NCI-H2196 (cell line): ENCODE results near the gene PHRF1.

Source experiments
- DNase-seq: peaks from one replicate; lab custom pipeline; 2025; ENCODE audit not compliant: unreplicated experiment; lab: John Stamatoyannopoulos, UW

The PHRF1 gene

GRCh38 chr11:614021-614622 lies 37.9 kb downstream of the PHRF1 start:
- DNase-seq = no peak

DNA sequence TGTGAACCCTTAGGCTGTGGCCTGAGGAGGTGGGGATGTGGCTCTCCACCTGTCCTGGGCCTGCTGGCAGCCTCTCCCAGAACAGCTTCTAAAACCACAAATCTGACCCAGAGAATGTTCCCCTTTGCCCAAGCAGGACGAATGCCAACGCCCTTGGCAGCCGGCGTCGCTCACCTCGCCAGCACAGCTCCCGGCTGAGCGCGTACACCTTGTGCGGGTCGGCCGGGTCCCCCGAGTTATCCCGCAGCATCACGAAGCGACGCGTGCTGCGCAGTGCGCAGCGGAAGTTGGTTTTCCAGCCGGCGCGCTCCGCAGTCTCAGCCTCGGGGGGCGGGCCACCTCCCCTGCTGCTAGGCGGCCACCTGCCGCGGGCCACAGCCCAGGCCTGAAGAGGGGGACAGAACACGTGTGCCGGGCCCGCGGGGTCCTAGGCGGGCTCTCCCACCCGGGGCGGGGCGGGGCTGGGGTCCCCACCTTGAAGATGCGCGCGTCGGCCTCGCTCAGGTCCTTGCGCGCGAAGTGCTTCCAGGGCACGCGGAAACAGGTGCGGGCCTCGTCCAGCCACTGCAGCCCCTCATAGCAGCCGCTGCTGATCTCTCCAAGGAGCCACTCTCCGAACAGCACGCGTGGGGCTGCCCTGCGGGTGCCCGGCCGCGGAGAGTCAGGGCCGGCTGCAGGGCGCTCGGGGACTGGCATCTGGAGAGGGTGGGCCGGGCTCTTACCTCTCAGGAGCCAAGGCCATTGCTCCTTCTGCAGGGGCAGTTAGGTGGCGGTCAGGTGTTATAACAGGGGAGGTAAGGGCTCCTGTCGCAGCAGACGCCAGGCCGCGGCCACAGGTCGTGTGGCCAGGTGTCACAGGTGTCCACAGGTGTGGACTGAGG lies 38.6 kb downstream of the PHRF1 start:
- DNase-seq = peak; percentile 20

GRCh38 chr11:615504-616319 lies 39.4 kb downstream of the PHRF1 start, which contains the start of gene IRF7:
Gene IRF7 (minus strand): TSS chr11:615950. CDS start chr11:615364, 586 bp downstream.
- DNase-seq = peak; percentile 94

- DNase-seq = no peak
Observed at GRCh38 chr11:616320-617198, 40.3 kb downstream of the PHRF1 start.

DNA sequence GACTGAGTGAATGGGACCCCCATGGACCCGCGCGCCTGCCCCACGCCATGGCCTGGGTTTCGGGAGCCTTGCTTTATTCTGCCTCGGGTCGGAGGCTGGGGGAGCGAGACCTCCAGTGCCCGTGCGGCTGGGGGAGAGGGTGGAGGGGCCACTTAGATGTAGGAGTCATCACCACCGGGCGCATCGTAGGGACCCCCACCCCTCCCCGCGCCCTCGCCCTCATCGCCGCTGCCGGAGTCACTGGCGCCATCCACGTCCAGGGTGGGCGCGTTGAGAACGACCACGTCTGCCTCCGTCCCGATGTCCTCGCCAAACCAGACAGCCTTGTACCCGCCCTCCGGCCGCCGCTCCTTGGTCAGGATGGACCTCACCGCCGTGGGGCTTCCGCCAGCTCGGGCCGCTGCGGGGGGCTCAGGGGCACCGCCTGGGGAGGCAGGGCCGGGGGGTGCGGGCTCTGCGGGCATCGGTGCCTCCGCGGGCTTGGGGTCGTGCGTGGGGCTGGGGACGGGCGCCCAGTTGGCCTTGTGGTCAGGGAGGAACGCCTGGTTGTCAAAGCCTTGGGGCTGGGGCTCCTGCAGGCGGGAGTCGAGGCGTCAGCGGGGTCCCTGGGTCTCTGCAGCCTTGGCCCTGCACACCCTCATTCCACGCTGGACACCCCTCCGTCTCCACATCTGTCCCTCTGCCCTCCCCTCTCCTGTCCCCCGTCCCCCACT lies 41.1 kb downstream of the PHRF1 start:
- DNase-seq = no peak

DNA sequence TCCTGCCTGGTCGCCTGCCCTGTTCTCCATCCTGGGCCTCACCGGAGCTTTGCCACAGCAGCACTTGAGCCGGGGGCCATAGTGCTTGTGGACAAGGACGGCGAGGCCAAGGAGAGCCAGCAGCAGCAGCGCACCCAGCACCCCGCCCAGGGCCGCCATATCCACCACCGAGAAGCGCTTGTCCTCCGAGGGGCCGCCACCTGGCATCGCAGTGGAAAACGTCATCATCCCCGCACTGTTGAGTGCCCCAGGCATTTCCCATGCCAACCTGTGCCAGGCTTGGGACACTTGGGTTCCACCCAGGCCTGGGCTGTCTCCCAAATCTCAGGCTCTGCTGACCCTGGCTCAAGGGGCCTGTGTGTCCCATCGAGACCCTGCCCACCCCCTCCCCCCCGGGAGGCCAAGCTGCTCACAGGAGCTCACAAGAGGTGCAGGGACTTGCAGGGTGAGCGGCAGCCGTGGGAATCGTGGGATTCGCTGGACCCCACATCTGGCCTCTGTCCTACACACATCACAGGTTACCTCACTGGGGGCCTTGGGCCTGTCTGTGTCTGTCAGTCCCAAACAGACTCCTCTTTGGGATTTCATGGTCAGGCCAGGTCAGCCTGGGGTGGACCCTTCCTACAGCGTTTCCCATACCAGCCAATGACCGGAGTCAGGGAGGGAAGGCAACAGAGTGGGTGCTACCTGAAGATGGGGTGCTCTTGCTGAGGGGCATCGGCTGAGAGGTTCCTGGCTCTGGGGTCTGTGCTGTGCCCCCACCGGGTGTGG lies 41.8 kb downstream of the PHRF1 start:
- DNase-seq = no peak

DNA sequence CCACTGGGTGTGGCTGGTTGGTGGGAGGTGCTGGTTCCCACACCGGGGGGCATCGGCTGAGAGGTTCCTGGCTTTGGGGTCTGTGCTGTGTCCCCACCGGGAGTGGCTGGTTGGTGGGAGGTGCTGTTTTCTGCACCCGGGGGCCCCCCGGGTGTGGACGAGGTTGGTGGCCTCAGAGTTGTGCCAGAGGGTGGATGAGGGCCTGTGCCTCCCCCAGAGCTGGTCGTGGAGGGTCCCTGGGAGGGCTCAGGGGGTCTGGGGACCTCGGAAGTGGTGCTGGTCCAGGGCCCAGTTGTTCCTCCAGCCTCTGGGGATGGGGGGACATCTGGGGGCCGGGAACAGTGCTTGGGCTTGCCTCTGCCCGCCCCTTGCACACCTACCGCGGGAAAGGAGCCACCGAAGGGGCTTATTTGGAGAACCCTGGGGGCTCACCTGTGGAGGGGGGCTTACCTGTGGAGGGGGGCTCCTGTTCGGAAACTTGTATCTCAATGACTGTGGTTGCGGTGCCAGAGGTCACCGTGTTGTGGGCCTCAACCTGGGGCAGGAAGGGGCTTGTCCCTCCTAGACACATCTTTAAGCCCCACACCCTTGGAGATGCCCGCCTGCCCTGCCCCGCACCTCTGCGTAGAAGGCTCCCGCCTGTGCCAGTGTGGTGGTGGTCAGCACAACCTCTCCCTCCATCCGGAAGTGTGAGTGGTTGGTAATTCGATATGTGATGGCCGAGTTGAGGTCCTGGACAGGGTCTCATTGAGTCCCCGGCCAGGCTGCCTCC lies 42.8 kb downstream of the PHRF1 start:
- no peak for DNase-seq

- no peak for DNase-seq
Observed at GRCh38 chr11:619628-620050, 43.4 kb downstream of the PHRF1 start.

DNA sequence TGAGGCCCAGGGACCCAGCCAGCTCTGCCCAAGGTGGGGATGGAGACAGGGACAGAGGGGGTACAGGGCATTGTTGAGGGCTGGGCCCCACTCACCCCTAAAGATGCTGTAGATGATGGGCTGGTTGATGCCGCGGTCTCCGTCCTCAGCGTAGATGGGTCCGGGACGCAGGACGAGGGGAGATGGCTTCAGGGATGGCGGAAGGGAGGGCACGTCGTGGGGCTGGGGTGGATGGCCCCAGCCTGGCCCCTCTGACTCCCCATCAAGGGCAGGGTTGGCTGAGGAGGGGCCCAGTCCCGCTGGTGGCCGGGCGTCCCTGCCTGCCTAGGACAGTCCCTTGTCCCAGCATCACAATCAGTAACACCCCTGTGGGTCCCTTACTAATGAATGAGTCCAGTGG lies 43.9 kb downstream of the PHRF1 start:
- no peak for DNase-seq

GRCh38 chr11:620935-621814 lies 44.9 kb downstream of the PHRF1 start:
- no peak for DNase-seq

DNA sequence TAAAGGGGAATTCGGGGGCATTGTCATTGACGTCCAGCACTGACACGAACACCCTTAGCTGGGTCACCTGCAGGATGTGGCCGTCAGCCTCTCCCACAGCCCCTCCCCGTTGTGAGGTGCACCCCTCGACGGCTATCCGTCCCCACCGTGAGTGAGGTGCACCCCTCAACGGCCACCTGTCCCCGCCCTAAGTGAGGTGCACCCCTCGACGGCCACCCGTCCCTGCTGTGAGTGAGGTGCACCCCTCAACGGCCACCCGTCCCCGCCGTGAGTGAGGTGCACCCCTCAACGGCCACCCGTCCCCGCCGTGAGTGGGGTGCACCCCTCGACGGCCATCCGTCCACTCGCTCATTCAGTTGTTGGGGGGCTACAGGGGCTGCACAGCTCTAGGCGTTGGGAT lies 45.6 kb downstream of the PHRF1 start:
- DNase-seq = no peak

DNA sequence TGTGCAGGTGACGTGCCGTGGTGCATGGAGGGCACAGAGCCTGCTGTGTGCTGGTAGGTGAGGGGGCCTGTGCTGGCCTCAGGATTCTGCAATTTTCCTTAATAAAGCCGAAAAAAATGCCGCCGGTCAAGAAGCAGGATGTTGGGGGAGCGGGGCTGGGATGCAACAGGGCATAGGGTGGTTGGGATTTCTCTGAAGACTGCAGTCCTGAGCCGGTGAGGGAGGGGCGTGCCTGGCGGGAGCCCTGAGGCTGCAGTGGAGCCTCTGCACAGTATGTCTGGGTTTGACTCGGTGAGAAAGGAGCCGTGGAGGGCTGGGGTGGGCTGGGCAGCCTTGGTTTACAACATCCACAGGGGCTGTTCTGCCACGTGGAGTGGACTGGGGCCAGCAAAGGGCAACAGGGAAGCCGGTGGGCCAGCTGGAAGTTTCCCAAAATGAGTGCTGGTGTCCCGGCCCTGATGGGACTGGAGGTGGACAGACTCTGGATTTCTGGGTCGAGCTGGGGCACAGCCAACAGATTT lies 47.1 kb downstream of the PHRF1 start:
- no peak for DNase-seq

- no peak for DNase-seq
Observed at GRCh38 chr11:623999-624704, 47.9 kb downstream of the PHRF1 start.

GRCh38 chr11:624705-625635 lies 48.7 kb downstream of the PHRF1 start, which contains the start of gene CDHR5:
Gene CDHR5 (minus strand): TSS chr11:624955. CDS start chr11:624902, 53 bp downstream.
- no peak for DNase-seq

GRCh38 chr11:625636-626268 lies 49.5 kb downstream of the PHRF1 start:
- DNase-seq = no peak
